ENCODE measurements around the gene SCG3.
"Not testable (repeated sequence)": the region's sequence is repeated elsewhere in the genome, so short reads cannot be mapped to it uniquely, and the experiment has no call there.

The SCG3 gene

DNA sequence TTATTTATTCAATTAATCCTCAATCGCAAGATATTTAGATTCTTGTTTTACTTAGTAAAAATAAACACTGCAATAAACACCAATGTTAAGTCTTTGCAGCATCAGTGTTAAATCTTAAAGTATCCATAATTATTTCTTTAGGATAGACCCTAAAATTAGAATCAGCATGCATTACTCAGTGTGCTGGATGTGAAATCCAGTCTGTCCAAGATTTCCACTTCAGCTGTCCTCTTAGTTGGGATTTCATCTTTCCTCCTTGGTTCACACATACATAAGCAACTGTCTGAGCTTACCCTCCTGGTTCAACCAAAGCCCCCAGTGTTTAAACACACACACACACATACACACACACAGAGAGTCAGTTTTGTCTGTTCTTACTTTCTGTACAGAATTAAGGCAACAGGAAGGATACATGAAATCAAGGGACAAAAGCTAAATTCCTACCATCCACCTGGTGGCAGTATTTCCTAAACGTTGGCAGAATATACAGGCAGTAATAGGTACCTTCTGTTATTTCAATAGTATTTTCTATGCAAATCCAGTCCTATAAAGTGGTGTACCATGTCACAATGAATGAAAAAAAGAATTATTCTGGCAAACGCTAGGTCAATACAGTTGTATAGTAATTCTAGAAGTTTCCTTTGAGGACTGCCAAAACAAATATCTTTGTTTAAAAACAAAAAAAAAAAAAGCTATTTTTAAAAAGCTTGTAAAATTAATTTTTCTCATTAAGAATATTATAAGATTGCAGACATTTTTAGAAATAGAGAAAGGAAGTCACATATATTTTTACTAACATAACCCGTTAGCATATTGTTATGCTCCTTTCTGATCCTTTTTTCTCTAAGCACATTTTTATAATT, 31.4 kb upstream of the SCG3 start:
- TF ChIP-seq, protein P1, sequence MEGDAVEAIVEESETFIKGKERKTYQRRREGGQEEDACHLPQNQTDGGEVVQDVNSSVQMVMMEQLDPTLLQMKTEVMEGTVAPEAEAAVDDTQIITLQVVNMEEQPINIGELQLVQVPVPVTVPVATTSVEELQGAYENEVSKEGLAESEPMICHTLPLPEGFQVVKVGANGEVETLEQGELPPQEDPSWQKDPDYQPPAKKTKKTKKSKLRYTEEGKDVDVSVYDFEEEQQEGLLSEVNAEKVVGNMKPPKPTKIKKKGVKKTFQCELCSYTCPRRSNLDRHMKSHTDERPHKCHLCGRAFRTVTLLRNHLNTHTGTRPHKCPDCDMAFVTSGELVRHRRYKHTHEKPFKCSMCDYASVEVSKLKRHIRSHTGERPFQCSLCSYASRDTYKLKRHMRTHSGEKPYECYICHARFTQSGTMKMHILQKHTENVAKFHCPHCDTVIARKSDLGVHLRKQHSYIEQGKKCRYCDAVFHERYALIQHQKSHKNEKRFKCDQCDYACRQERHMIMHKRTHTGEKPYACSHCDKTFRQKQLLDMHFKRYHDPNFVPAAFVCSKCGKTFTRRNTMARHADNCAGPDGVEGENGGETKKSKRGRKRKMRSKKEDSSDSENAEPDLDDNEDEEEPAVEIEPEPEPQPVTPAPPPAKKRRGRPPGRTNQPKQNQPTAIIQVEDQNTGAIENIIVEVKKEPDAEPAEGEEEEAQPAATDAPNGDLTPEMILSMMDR (conservative IDR thresholded peaks at IDR 0.05; ENCODE audit: low read depth) = peak; percentile 85
- no peak overlapping the region for H3K27ac ChIP-seq
- POLR2A ChIA-PET (ENCODE audit: low non-redundant PET) = no interaction called here
- peak; percentile 72 for DNase-seq (ENCODE audit: low spot score)
- CTCF ChIA-PET = interaction anchor here (0.5 to 4.1 kb wide), 26 partner anchors 8 to 379 kb away, joined by 3 to 87 read pairs (median 3); no protein-coding TSS in a partner anchor

DNA sequence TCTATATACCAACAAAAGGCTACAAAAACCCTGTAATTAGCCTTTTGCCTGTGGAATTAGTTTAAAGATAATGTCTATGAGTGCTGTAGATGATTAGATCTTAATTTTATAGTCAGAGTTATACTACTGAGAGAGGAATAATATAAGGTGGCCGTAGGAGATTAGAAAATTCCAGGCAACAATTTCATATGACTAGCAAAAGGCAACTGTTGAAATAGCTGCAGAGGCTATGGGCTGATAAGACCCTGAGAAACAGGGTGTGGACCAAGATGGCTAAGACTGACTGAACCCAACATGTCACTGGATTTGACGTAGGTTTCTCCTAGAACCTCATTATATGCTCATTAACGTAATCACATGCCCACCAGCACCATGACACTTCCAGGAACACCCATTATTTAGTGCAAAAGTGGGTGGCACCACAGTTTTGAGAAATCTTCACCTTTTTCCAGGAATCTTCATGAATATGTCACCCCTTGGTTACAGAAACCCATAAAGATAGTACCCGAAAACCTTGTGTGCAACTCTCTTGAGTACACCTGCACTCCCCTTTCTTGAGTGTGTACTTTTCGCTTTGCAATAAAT, 29.1 kb upstream of the SCG3 start:
- POLR2A ChIA-PET (ENCODE audit: low non-redundant PET) = no interaction called here
- CTCF ChIA-PET = interaction anchor here (0.7 to 4.1 kb wide), 3 partner anchors 114 to 489 kb away, joined by 3 to 87 read pairs (median 3); no protein-coding TSS in a partner anchor
- no peak overlapping the region for H3K27ac ChIP-seq
- no peak for DNase-seq (ENCODE audit: low spot score)
- TF ChIP-seq, protein P1 (conservative IDR thresholded peaks at IDR 0.05; ENCODE audit: low read depth) = no peak

DNA sequence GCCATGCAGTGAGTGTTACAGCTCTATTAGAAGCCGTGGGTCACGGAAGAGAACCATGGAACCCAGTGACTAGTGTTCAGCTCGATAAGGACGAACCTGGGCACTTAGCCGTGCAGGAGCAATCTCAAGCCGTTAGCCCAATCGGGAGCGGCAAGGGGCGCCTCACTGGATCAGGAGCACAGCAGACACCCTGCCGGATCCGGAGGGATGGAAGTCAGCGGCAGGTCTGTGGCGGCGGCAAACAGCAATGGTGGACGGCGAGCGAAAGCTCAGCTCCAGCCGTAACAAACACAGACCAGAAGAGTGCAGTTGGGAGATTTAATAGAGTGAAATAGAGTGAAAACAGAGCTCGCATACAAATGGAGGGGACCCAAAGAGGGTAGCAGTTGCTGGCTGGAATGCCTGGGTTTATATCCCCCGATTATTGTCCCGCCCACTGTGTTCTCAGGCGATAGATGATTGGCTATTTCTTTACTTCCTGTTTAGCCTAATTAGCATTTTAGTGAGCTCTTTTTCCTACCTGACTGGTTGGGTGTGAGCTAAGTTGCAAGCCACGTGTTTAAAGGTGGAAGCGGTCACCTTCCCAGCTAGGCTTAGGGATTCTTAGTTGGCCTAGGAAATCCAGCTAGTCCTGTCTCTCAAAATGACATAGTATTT, 25.8 kb upstream of the SCG3 start:
- POLR2A ChIA-PET (ENCODE audit: low non-redundant PET); DNase-seq (ENCODE audit: low spot score); H3K27ac ChIP-seq: not testable (repeated sequence)
- CTCF ChIA-PET = interaction anchor here (0.6 to 1.0 kb wide), 3 partner anchors 100 to 134 kb away, joined by 3 read pairs; no protein-coding TSS in a partner anchor

DNA sequence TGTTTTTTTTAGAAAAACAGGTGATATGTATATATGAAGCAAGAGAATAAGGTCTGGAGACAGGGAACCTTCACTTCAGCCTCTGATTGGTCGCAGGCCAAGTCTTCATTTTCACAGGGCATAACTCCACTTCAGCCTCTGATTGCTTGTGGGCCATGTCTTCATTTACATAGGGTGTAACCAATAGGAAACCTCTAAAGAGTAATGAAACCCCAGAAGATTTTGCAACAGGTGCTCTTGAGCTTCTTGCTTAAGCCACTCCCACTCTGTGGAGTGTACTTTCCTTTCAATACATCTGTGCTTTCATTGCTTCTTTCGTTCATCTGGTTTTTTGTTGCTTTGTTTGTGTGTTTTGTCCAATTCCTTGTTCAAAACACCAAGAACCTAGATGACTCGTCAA, 22.6 kb upstream of the SCG3 start:
- POLR2A ChIA-PET (ENCODE audit: low non-redundant PET) = no interaction called here
- TF ChIP-seq, protein P1 (conservative IDR thresholded peaks at IDR 0.05; ENCODE audit: low read depth) = no peak
- no peak for DNase-seq (ENCODE audit: low spot score)
- H3K27ac ChIP-seq = no peak overlapping the region
- CTCF ChIA-PET = interaction anchor here (1.0 to 1.2 kb wide), 2 partner anchors 9 to 118 kb away, joined by 3 read pairs; no protein-coding TSS in a partner anchor

DNA sequence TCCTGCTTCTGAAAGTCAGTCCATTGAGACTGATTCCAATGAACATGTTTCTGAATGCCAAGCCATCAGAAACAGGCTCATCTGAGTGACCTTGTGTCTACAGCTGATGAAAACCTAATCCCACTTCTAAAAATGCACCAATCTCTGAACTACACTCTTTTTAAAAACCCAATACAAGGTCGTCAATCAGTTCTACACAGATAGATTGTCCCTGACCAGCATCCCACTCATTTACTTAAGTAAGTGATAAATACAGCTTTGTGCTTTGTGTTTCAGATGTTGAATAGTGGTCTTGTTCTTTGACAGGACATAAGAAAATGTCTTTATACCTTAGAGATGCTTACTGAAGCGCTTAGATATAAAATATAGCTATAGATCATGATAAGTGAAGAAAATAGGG, 20.2 kb upstream of the SCG3 start:
- POLR2A ChIA-PET (ENCODE audit: low non-redundant PET) = no interaction called here
- no peak overlapping the region for H3K27ac ChIP-seq
- TF ChIP-seq, protein P1 (conservative IDR thresholded peaks at IDR 0.05; ENCODE audit: low read depth) = no peak
- CTCF ChIA-PET = interaction anchor here (0.5 to 0.7 kb wide), 2 partner anchors 38 to 161 kb away, joined by 3 read pairs; no protein-coding TSS in a partner anchor
- no peak for DNase-seq (ENCODE audit: low spot score)

DNA sequence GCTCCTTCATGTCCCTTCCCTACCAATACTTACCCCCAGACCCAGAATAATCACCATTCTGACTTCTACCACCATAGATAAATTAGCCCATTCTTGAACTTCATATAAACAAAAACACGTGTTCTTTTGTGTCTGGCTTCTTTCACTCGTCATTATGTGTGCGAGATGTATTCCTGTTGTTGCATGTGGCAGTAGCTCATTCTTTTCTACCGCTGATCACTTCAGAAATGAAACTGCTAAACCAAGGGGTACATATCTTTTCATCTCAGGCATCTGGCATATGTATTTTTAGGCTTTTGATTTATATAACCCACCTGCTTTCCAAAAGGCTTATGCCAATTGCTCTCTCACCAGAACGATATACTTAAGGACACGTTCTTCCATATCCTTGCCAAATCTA, 13.8 kb upstream of the SCG3 start:
- ChIA-PET POLR2A (ENCODE audit: low non-redundant PET) (no interaction called here), CTCF (interaction anchor here (0.7 kb wide), 1 partner anchor 228 kb away, joined by 3 read pairs; no protein-coding TSS in a partner anchor)
- TF ChIP-seq, protein P1 (conservative IDR thresholded peaks at IDR 0.05; ENCODE audit: low read depth) = no peak
- H3K27ac ChIP-seq = no peak overlapping the region
- no peak for DNase-seq (ENCODE audit: low spot score)

Data from RWPE1 (cell line).